K562 (cell line): ENCODE results near the gene HAL. TPM values are rescaled to one million over a fixed set of nuclear protein-coding genes. Genes with fewer than 3 reads are reported as not detected.

Experiments
- BDP1 ChIP-seq: IDR thresholded peaks from 3 replicates; pipeline ENCODE4 v1.6.1; 2011; ENCODE audit not compliant: insufficient read length, insufficient read depth
- ZFPM2 ChIP-seq: fragments of 250-450 bp; sonication (Bioruptor Pico); IDR thresholded peaks from 2 replicates; pipeline ENCODE4 v1.5.1; 2022; ENCODE audit warnings: mild to moderate bottlenecking
- polyA plus RNA-seq, 8 experiments: library from polyadenylated mRNA; depleted of rRNA in 4 of 8; stranded (reverse) in 5 of 8; unstranded in 3 of 8; fragments of >200 nt; fragmentation: Nextera tagmentation in 2 of 8; fragmentation: Illumina TruSeq in 1 of 8; extraction: Ambion mirVana in 2 of 8; extraction: Trizol in 1 of 8; gene quantifications; 2 replicates each; pipeline versions ENCODE4 v1.2.1 to v1.2.3, GENCODE V29; 2011 to 2014; ENCODE audit warnings: inconsistent platforms in 1 of 8, missing spikeins in 1 of 8
- total RNA-seq, 7 experiments: library from RNA; depleted of rRNA in 6 of 7; stranded (reverse); fragments of >200 nt in 6 of 7; fragmentation: Illumina TruSeq in 2 of 7; extraction: Trizol in 2 of 7; gene quantifications; 2 replicates each; pipeline versions ENCODE4 v1.2.1 to v1.2.3, GENCODE V29; 2011 to 2021; ENCODE audit warnings: low replicate concordance in 1 of 7
- TF ChIP-seq, protein P1 (sequence below): sonication (generic); formaldehyde crosslinking; IDR thresholded peaks from 2 replicates; pipeline ENCODE4 v1.8.0; 2023; ENCODE audit warnings: missing genetic modification reagents, mild to moderate bottlenecking, borderline replicate concordance
- TF ChIP-seq, protein P2 (sequence below): fragments of 450-650 bp; formaldehyde crosslinking; IDR thresholded peaks from 2 replicates; pipeline ENCODE4 v1.4.0; 2022; ENCODE audit warnings: mild to moderate bottlenecking, moderate library complexity

HAL gene
- total and polyA plus RNA-seq, 9 of the 15 experiments (the other 6 are each of a cell fraction or from before 2014, with no cell fraction given): 0.03 to 0.36 (median 0.20) TPM; not detected in 4

DNA sequence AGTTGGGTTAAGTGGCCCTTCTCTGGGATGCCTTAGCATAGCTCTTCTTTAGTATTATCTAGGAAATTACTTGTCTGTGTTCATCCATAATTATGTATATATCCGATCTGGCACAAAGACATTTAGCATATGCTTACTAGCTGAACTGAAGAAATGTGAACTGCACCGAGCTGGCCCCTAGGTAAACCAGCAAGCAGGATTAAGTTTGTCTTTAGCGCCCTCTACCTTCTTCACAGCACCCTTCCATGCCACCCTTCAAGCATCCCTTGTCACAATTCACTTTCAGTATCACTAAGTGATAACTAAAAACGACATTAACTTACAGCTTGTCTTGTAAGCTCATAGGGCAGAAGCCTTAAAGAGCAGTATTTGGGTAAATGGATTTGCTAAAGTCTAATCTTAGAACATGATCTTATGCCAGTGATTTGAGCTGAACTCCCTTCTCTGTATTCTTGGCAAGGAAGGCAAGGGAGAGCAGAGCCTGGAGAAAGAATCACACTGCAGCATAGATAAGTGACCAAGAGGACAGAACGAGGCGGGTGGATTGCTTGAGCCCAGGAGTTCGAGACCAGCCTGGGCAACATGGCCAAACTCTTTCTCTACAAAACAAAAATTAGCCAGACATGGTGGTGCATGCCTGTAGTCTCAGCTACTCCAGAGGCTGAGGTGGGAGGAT, 2.6 kb upstream of the HAL start (continued):
- TF ChIP-seq ZFPM2 (CRISPR knock-in tag) (no peak), BDP1 (no peak)
- TF ChIP-seq, protein P1, sequence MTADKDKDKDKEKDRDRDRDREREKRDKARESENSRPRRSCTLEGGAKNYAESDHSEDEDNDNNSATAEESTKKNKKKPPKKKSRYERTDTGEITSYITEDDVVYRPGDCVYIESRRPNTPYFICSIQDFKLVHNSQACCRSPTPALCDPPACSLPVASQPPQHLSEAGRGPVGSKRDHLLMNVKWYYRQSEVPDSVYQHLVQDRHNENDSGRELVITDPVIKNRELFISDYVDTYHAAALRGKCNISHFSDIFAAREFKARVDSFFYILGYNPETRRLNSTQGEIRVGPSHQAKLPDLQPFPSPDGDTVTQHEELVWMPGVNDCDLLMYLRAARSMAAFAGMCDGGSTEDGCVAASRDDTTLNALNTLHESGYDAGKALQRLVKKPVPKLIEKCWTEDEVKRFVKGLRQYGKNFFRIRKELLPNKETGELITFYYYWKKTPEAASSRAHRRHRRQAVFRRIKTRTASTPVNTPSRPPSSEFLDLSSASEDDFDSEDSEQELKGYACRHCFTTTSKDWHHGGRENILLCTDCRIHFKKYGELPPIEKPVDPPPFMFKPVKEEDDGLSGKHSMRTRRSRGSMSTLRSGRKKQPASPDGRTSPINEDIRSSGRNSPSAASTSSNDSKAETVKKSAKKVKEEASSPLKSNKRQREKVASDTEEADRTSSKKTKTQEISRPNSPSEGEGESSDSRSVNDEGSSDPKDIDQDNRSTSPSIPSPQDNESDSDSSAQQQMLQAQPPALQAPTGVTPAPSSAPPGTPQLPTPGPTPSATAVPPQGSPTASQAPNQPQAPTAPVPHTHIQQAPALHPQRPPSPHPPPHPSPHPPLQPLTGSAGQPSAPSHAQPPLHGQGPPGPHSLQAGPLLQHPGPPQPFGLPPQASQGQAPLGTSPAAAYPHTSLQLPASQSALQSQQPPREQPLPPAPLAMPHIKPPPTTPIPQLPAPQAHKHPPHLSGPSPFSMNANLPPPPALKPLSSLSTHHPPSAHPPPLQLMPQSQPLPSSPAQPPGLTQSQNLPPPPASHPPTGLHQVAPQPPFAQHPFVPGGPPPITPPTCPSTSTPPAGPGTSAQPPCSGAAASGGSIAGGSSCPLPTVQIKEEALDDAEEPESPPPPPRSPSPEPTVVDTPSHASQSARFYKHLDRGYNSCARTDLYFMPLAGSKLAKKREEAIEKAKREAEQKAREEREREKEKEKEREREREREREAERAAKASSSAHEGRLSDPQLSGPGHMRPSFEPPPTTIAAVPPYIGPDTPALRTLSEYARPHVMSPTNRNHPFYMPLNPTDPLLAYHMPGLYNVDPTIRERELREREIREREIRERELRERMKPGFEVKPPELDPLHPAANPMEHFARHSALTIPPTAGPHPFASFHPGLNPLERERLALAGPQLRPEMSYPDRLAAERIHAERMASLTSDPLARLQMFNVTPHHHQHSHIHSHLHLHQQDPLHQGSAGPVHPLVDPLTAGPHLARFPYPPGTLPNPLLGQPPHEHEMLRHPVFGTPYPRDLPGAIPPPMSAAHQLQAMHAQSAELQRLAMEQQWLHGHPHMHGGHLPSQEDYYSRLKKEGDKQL: no peak
- TF ChIP-seq, protein P2, sequence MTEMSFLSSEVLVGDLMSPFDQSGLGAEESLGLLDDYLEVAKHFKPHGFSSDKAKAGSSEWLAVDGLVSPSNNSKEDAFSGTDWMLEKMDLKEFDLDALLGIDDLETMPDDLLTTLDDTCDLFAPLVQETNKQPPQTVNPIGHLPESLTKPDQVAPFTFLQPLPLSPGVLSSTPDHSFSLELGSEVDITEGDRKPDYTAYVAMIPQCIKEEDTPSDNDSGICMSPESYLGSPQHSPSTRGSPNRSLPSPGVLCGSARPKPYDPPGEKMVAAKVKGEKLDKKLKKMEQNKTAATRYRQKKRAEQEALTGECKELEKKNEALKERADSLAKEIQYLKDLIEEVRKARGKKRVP (CRISPR knock-in tag): no peak
